ENCODE results near the gene SPIB. TPM values are rescaled to one million over a fixed set of nuclear protein-coding genes. Genes with fewer than 3 reads are reported as not detected.

SPIB gene
- total RNA-seq, 2 donors from 2014 or later, result 0.11 to 2.6 TPM

- no peak overlapping the region for H3K27ac ChIP-seq (ENCODE audit: low read depth, low read length)
- no peaks in the 10 kb centered on the region for H3K27me3 ChIP-seq (ENCODE audit: control insufficient read depth, insufficient read depth, low read length, poor library complexity, severe bottlenecking)
- H3K4me1 ChIP-seq (ENCODE audit: control insufficient read depth, insufficient read depth, low read length), result no peaks in the 10 kb centered on the region
- TF ChIP-seq CTCF (conservative IDR thresholded peaks at IDR 0.05), result no peak
- no peaks in the 10 kb centered on the region for H3K9me3 ChIP-seq (ENCODE audit: control insufficient read depth, low read length)
- no peak overlapping the region for H3K9ac ChIP-seq (ENCODE audit: extremely low read depth, low read length, poor library complexity, severe bottlenecking)
- peaks cover 37% of the 10 kb centered on the region for H3K36me3 ChIP-seq (ENCODE audit: control insufficient read depth, insufficient read depth, low read length)
- Mint-ChIP-seq H3K36me3 (ENCODE audit: low read depth) (peaks cover 32% of the 10 kb centered on the region), H3K27ac (no peak overlapping the region), H3K27me3 (ENCODE audit: insufficient read depth) (no peaks in the 10 kb centered on the region), H3K9me3 (peaks cover 2% of the 10 kb centered on the region), H3K4me1 (peaks cover 7% of the 10 kb centered on the region), H3K4me3 (no peak overlapping the region)
- 95 to 98% methylated on average over 9 to 10 of the region's 10 CpGs for WGBS, 2 experiments (ENCODE audit: insufficient coverage in 1 of 2, insufficient read length in 1 of 2)
- no peak overlapping the region for H3K4me3 ChIP-seq (ENCODE audit: low read length)
- DNase-seq, result no peak
These were observed 39.9 kb upstream of the SPIB start for GRCh38 chr19:50378863-50379236.

GRCh38 chr19:50379602-50380001, 39.1 kb upstream of the SPIB start:
- H3K4me1 ChIP-seq (ENCODE audit: control insufficient read depth, insufficient read depth, low read length), result no peaks in the 10 kb centered on the region
- no peak overlapping the region for H3K9ac ChIP-seq (ENCODE audit: extremely low read depth, low read length, poor library complexity, severe bottlenecking)
- H3K4me3 ChIP-seq (ENCODE audit: low read length), result no peak overlapping the region
- H3K36me3 ChIP-seq (ENCODE audit: control insufficient read depth, insufficient read depth, low read length), result peaks cover 37% of the 10 kb centered on the region
- Mint-ChIP-seq H3K4me1 (peaks cover 7% of the 10 kb centered on the region), H3K9me3 (peaks cover 2% of the 10 kb centered on the region), H3K4me3 (no peak overlapping the region), H3K27ac (no peak overlapping the region), H3K36me3 (ENCODE audit: low read depth) (peaks cover 32% of the 10 kb centered on the region), H3K27me3 (ENCODE audit: insufficient read depth) (no peaks in the 10 kb centered on the region)
- DNase-seq, result no peak
- no peak for TF ChIP-seq CTCF (conservative IDR thresholded peaks at IDR 0.05)
- H3K9me3 ChIP-seq (ENCODE audit: control insufficient read depth, low read length), result no peaks in the 10 kb centered on the region
- no peaks in the 10 kb centered on the region for H3K27me3 ChIP-seq (ENCODE audit: control insufficient read depth, insufficient read depth, low read length, poor library complexity, severe bottlenecking)
- WGBS, 2 experiments (ENCODE audit: insufficient coverage in 1 of 2, insufficient read length in 1 of 2), result 91 to 95% methylated on average over 6 to 11 of the region's 11 CpGs
- H3K27ac ChIP-seq (ENCODE audit: low read depth, low read length), result no peak overlapping the region

GRCh38 chr19:50380137-50380536, 38.6 kb upstream of the SPIB start:
- Mint-ChIP-seq H3K27ac (no peak overlapping the region), H3K9me3 (peaks cover 2% of the 10 kb centered on the region), H3K27me3 (ENCODE audit: insufficient read depth) (no peaks in the 10 kb centered on the region), H3K36me3 (ENCODE audit: low read depth) (peaks cover 33% of the 10 kb centered on the region), H3K4me1 (peaks cover 13% of the 10 kb centered on the region), H3K4me3 (no peak overlapping the region)
- no peak for DNase-seq
- H3K4me1 ChIP-seq (ENCODE audit: control insufficient read depth, insufficient read depth, low read length), result no peaks in the 10 kb centered on the region
- H3K36me3 ChIP-seq (ENCODE audit: control insufficient read depth, insufficient read depth, low read length), result peaks cover 37% of the 10 kb centered on the region
- WGBS, 2 experiments (ENCODE audit: insufficient coverage in 1 of 2, insufficient read length in 1 of 2), result 92 to 94% methylated on average over 5 to 11 of the region's 11 CpGs
- no peak for TF ChIP-seq CTCF (conservative IDR thresholded peaks at IDR 0.05)
- H3K27ac ChIP-seq (ENCODE audit: low read depth, low read length), result no peak overlapping the region
- H3K4me3 ChIP-seq (ENCODE audit: low read length), result no peak overlapping the region
- H3K27me3 ChIP-seq (ENCODE audit: control insufficient read depth, insufficient read depth, low read length, poor library complexity, severe bottlenecking), result no peaks in the 10 kb centered on the region
- H3K9me3 ChIP-seq (ENCODE audit: control insufficient read depth, low read length), result no peaks in the 10 kb centered on the region
- no peak overlapping the region for H3K9ac ChIP-seq (ENCODE audit: extremely low read depth, low read length, poor library complexity, severe bottlenecking)
